Stimulated activated naive CD8-positive, alpha-beta T cell treated with anti-CD3 and anti-CD28 coated beads, Interleukin-15, Interleukin-2, amounts not matched to agents 100 ng/mL and 50 ng/mL, for 24 hours (primary cell): ENCODE measurements around the gene SERPING1.
A peak's percentile ranks its signal among the peaks of the same experiment; 100 is the strongest.
"Not testable (repeated sequence)": the region's sequence is repeated elsewhere in the genome, so short reads cannot be mapped to it uniquely, and the experiment has no call there.

ENCODE experiments used
- H3K27ac Mint-ChIP-seq: one replicate; pipeline ENCODE4 v1.8.0; 2021; ENCODE audit warnings: mild to moderate bottlenecking, mixed read lengths
- H3K27me3 Mint-ChIP-seq: one replicate; pipeline ENCODE4 v1.8.0; 2021; ENCODE audit warnings: mixed read lengths
- H3K36me3 Mint-ChIP-seq: one replicate; pipeline ENCODE4 v1.8.0; 2021; ENCODE audit warnings: low read depth, mixed read lengths
- H3K4me1 Mint-ChIP-seq: one replicate; pipeline ENCODE4 v1.8.0; 2021; ENCODE audit warnings: low read depth, mixed read lengths
- H3K4me3 Mint-ChIP-seq: one replicate; pipeline ENCODE4 v1.8.0; 2021; ENCODE audit warnings: mild to moderate bottlenecking, mixed read lengths
- H3K9me3 Mint-ChIP-seq: one replicate; pipeline ENCODE4 v1.8.0; 2021; ENCODE audit warnings: mixed read lengths

Gene SERPING1

GRCh38 chr11:57649826-57650738, 52.6 kb downstream of the SERPING1 start, which contains the start of gene YPEL4:
TSS of gene YPEL4 (minus strand) at chr11:57649912. CDS start at chr11:57647107, 2,805 bp downstream.
- peaks cover 38% of the 10 kb centered on the region for H3K27me3 Mint-ChIP-seq
- no peaks in the 10 kb centered on the region for H3K36me3 Mint-ChIP-seq
- H3K9me3 Mint-ChIP-seq = no peaks in the 10 kb centered on the region
- H3K4me3 Mint-ChIP-seq = peak within 1 kb of the TSS; percentile 74
- peak within 1 kb of the TSS; percentile 80 for H3K27ac Mint-ChIP-seq
- peaks cover 56% of the 10 kb centered on the region for H3K4me1 Mint-ChIP-seq

GRCh38 chr11:57650739-57651090, 53.2 kb downstream of the SERPING1 start:
- Mint-ChIP-seq H3K4me1 (peaks cover 56% of the 10 kb centered on the region), H3K9me3 (no peaks in the 10 kb centered on the region), H3K4me3 (no peak overlapping the region), H3K27ac (no peak overlapping the region), H3K27me3 (peaks cover 32% of the 10 kb centered on the region), H3K36me3 (no peaks in the 10 kb centered on the region)

- Mint-ChIP-seq H3K27ac (no peak overlapping the region), H3K36me3 (no peaks in the 10 kb centered on the region), H3K4me1 (peaks cover 49% of the 10 kb centered on the region), H3K27me3 (peaks cover 25% of the 10 kb centered on the region), H3K9me3 (no peaks in the 10 kb centered on the region), H3K4me3 (no peak overlapping the region)
Observed at GRCh38 chr11:57651408-57651807, 53.9 kb downstream of the SERPING1 start.

- H3K9me3 Mint-ChIP-seq, H3K36me3 Mint-ChIP-seq, H3K27ac Mint-ChIP-seq: not testable (repeated sequence)
- H3K4me3 Mint-ChIP-seq = peak overlapping the region; percentile 50
- H3K4me1 Mint-ChIP-seq = peaks cover 46% of the 10 kb centered on the region
- H3K27me3 Mint-ChIP-seq = peaks cover 17% of the 10 kb centered on the region
Observed at GRCh38 chr11:57652230-57652629, 54.7 kb downstream of the SERPING1 start.

DNA sequence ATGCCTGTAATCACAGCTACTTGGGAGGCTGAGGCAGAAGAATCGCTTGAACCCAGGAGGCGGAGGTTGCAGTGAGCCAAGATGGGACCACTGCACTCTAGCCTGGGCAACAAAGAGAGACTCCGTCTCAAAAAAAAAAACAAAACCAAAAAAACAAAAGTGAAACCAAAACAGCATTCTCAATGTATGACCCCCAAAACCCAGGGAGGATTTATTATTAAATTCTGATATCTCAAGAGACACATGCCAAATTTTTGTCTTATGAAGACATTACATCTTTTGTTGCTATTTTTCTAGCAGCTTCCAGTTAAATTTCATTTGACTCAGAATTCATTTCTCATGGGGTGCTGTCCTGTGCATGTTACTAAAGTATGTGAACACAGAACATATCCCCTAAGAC, 55.2 kb downstream of the SERPING1 start:
- peak overlapping the region; percentile 50 for H3K4me3 Mint-ChIP-seq
- H3K36me3 Mint-ChIP-seq = peaks cover 2% of the 10 kb centered on the region
- peaks cover 12% of the 10 kb centered on the region for H3K27me3 Mint-ChIP-seq
- peaks cover 44% of the 10 kb centered on the region for H3K4me1 Mint-ChIP-seq
- H3K9me3 Mint-ChIP-seq = no peaks in the 10 kb centered on the region
- H3K27ac Mint-ChIP-seq = peak overlapping the region; percentile 74

DNA sequence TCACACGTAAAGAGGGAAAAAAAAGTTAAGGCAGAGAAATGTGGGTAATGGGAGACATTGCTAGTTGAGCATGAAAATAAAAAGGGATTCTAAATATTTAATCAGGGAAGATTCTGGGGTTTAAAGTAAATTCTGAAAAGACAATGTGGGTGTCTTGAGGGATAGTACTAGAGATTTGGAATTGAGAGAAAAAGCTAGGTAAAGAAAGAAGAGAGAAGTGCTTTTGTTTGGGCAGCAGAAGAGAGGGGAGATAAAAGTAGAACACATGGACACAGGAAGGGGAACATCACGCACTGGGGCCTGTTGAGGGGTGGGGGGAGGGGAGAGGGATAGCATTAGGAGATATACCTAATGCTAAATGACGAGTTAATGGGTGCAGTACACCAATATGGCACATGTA, 55.7 kb downstream of the SERPING1 start:
- Mint-ChIP-seq H3K4me1 (peaks cover 44% of the 10 kb centered on the region), H3K9me3 (no peaks in the 10 kb centered on the region), H3K36me3 (peaks cover 3% of the 10 kb centered on the region), H3K27me3 (peaks cover 7% of the 10 kb centered on the region), H3K4me3 (no peak overlapping the region), H3K27ac (peak overlapping the region; percentile 74)

DNA sequence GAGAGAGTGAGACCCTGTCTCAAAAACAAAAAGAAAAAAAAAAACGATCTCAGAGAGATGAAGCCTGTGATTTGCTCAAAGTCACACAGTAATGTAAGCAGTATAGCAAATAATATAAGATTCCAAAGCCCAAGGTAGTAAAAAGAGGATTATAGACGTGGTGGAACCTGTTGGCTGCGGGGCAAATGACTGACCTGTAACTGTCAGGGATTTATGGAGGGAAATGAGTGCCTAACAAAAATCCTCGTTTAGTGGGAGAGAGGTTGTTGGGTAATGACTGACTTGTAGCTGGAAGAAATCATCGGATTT, 59.4 kb downstream of the SERPING1 start:
- Mint-ChIP-seq H3K27ac (peak overlapping the region; percentile 97), H3K9me3 (no peaks in the 10 kb centered on the region), H3K4me1 (peaks cover 32% of the 10 kb centered on the region), H3K36me3 (peaks cover 26% of the 10 kb centered on the region), H3K27me3 (no peaks in the 10 kb centered on the region), H3K4me3 (peak overlapping the region; percentile 97)

DNA sequence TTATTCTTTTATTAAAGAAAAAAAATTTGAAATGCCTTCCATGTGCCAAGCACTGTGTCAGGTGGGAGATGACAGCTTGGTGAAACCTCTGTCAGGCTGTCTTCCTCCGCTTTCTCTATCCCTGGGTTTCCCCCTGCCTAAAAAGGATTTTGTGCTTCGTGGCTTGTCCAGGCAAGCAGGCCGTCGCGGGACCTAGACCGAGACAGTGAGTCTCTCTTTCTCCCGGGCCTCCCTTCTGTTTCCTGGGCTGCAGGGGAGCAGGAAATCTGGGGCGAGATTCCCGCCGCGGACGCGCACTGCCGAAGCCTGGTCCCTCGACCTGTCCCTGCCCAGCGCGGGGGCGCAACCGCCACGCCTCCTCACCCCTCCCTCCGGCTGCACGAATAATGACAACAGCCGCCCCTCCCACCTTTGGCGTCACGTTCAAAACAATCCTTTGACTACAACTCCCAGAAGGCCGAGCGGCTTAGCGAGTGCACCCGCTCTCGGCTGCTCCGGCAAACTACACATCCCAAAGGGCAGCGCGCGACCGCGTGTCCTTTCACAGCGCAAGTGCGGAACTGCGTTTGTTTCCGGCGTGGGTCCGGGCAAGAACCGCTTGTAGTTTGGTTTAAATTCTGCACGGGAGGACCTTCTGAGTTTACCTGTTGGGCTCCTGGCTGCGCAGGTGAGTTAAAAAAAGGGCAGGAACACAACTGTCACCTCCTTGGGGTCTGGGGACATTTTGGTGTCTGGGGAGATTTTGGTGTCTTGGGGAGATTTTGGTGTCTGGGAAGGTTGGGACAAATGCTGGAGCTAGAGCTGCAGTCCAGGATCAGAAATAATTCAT, 59.9 kb downstream of the SERPING1 start, which contains the start of gene CLP1:
TSS of gene CLP1 (plus strand) at position 569 of the 829 bp plus-strand sequence. CDS start 1,715 bp downstream, outside the sequence.
- peak within 1 kb of the TSS; percentile 97 for H3K27ac Mint-ChIP-seq
- no peaks in the 10 kb centered on the region for H3K9me3 Mint-ChIP-seq
- H3K4me1 Mint-ChIP-seq = peaks cover 34% of the 10 kb centered on the region
- peak within 1 kb of the TSS; percentile 97 for H3K4me3 Mint-ChIP-seq
- peaks cover 30% of the 10 kb centered on the region for H3K36me3 Mint-ChIP-seq
- no peaks in the 10 kb centered on the region for H3K27me3 Mint-ChIP-seq

GRCh38 chr11:57658023-57658361, 60.5 kb downstream of the SERPING1 start:
- Mint-ChIP-seq H3K27ac (peak overlapping the region; percentile 97), H3K36me3 (peaks cover 35% of the 10 kb centered on the region), H3K27me3 (no peaks in the 10 kb centered on the region), H3K4me1 (peaks cover 34% of the 10 kb centered on the region), H3K9me3 (no peaks in the 10 kb centered on the region), H3K4me3 (peak overlapping the region; percentile 97)

DNA sequence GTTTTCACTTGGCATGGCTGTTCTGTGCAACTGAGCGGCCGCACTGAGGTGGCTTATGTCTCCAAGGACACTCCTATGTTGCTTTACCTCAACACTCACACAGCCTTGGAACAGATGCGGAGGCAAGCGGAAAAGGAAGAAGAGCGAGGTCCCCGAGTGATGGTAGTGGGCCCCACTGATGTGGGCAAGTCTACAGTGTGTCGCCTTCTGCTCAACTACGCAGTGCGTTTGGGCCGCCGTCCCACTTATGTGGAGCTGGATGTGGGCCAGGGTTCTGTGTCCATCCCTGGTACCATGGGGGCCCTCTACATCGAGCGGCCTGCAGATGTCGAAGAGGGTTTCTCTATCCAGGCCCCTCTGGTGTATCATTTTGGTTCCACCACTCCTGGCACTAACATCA, 62.2 kb downstream of the SERPING1 start:
- H3K27me3 Mint-ChIP-seq = no peaks in the 10 kb centered on the region
- peaks cover 35% of the 10 kb centered on the region for H3K36me3 Mint-ChIP-seq
- peaks cover 32% of the 10 kb centered on the region for H3K4me1 Mint-ChIP-seq
- peak overlapping the region; percentile 17 for H3K27ac Mint-ChIP-seq
- no peak overlapping the region for H3K4me3 Mint-ChIP-seq
- no peaks in the 10 kb centered on the region for H3K9me3 Mint-ChIP-seq

- no peak overlapping the region for H3K27ac Mint-ChIP-seq
- H3K27me3 Mint-ChIP-seq = no peaks in the 10 kb centered on the region
- no peaks in the 10 kb centered on the region for H3K9me3 Mint-ChIP-seq
- peaks cover 35% of the 10 kb centered on the region for H3K4me1 Mint-ChIP-seq
- peaks cover 32% of the 10 kb centered on the region for H3K36me3 Mint-ChIP-seq
- H3K4me3 Mint-ChIP-seq = no peak overlapping the region
Observed at GRCh38 chr11:57662893-57663292, 65.4 kb downstream of the SERPING1 start.

GRCh38 chr11:57663975-57664374, 66.5 kb downstream of the SERPING1 start:
- H3K4me3 Mint-ChIP-seq = no peak overlapping the region
- H3K27me3 Mint-ChIP-seq = no peaks in the 10 kb centered on the region
- H3K27ac Mint-ChIP-seq = no peak overlapping the region
- H3K9me3 Mint-ChIP-seq = no peaks in the 10 kb centered on the region
- H3K4me1 Mint-ChIP-seq = peaks cover 30% of the 10 kb centered on the region
- peaks cover 32% of the 10 kb centered on the region for H3K36me3 Mint-ChIP-seq
